K562 treated with DMSO at 1 percent for 4 hours (cell line): ENCODE measurements around the gene EPHX1. TPM values are rescaled to one million over a fixed set of nuclear protein-coding genes. Genes with fewer than 3 reads are reported as not detected.

Experiments used
- total RNA-seq: library from RNA; unstranded; fragments of 300-600 nt; gene quantifications from 2 replicates; pipeline ENCODE4 v1.2.3, GENCODE V29; 2022; ENCODE audit not compliant: insufficient read depth

The EPHX1 gene
- total RNA-seq, result 32.0 and 32.8 TPM in 2 replicates

GRCh38 chr1:225809842-225810578 lies at the start of gene EPHX1:
TSS of gene EPHX1 (plus strand) at chr1:225810124. CDS start at chr1:225828730, 18,606 bp downstream.

GRCh38 chr1:225777583-225778336 lies 32.2 kb upstream of the EPHX1 start, which contains the start of gene SRP9:
TSS of gene SRP9 (plus strand) at chr1:225777826. CDS start at chr1:225777941, 115 bp downstream.

GRCh38 chr1:225881959-225882693 lies 72.2 kb downstream of the EPHX1 start, which contains the start of gene TMEM63A:
TSS of gene TMEM63A (minus strand) at chr1:225882380. CDS start at chr1:225877580, 4,800 bp downstream.

GRCh38 chr1:225888898-225889601 lies 79.1 kb downstream of the EPHX1 start, which contains the start of gene LEFTY1:
TSS of gene LEFTY1 (minus strand) at chr1:225889146. CDS start at chr1:225889066, 80 bp downstream.

Other genes with a start within 250 kb of the EPHX1 start
- not detected in 2 replicates for gene ENAH, start 157.0 kb upstream of the EPHX1 start, total RNA-seq
- gene SRP9, start 32.3 kb upstream of the EPHX1 start, total RNA-seq, result 255 and 285 TPM in 2 replicates
- 28.8 and 35.5 TPM in 2 replicates for gene TMEM63A, start 72.3 kb downstream of the EPHX1 start, total RNA-seq
- gene LEFTY1, start 79.0 kb downstream of the EPHX1 start, total RNA-seq, result not detected in 2 replicates
- gene PYCR2, start 114.1 kb downstream of the EPHX1 start, total RNA-seq, result 197 and 201 TPM in 2 replicates
- not detected in 2 replicates for gene LEFTY2, start 131.1 kb downstream of the EPHX1 start, total RNA-seq
- 14.4 and 14.5 TPM in 2 replicates for gene SDE2, start 189.2 kb downstream of the EPHX1 start, total RNA-seq